Stimulated activated CD8-positive, alpha-beta memory T cell treated with anti-CD3 and anti-CD28 coated beads, Interleukin-15, amount 100 ng/mL, for 24 hours (primary cell): ENCODE measurements around the gene FCHSD2.
A peak's percentile ranks its signal among the peaks of the same experiment; 100 is the strongest.
"Not testable (repeated sequence)": the region's sequence is repeated elsewhere in the genome, so short reads cannot be mapped to it uniquely, and the experiment has no call there.

ENCODE experiments used
- DNase-seq: peaks from one replicate; pipeline ENCODE4 v3.0.0-alpha.2; 2020; ENCODE audit warnings: low read depth

The FCHSD2 gene

GRCh38 chr11:73151416-73151815 is 9.3 kb upstream of the FCHSD2 start:
- no peak for DNase-seq

GRCh38 chr11:73149105-73149504 is 7.0 kb upstream of the FCHSD2 start:
- DNase-seq = no peak

- DNase-seq = no peak
Observed at GRCh38 chr11:73147771-73148681, 5.9 kb upstream of the FCHSD2 start.

- no peak for DNase-seq
Observed at GRCh38 chr11:73145986-73146575, 4.0 kb upstream of the FCHSD2 start.

- DNase-seq = no peak
Observed at GRCh38 chr11:73143126-73143838, 1.2 kb upstream of the FCHSD2 start.

- DNase-seq = peak; percentile 40
Observed at GRCh38 chr11:73141309-73142127, 600 bp downstream of the FCHSD2 start.

GRCh38 chr11:73141031-73141308 is 1.1 kb downstream of the FCHSD2 start:
- DNase-seq = no peak

- DNase-seq = no peak
Observed at GRCh38 chr11:73140213-73141030, 1.7 kb downstream of the FCHSD2 start.

GRCh38 chr11:73139476-73140198 is 2.5 kb downstream of the FCHSD2 start:
- DNase-seq = no peak

GRCh38 chr11:73137944-73138274 is 4.2 kb downstream of the FCHSD2 start:
- no peak for DNase-seq

- no peak for DNase-seq
Observed at GRCh38 chr11:73137262-73137943, 4.7 kb downstream of the FCHSD2 start.

- DNase-seq = not testable (repeated sequence)
Observed at GRCh38 chr11:73136722-73137121, 5.4 kb downstream of the FCHSD2 start.

GRCh38 chr11:73135346-73136284 is 6.5 kb downstream of the FCHSD2 start:
- no peak for DNase-seq

- DNase-seq = not testable (repeated sequence)
Observed at GRCh38 chr11:73132349-73132748, 9.8 kb downstream of the FCHSD2 start.

GRCh38 chr11:73130181-73130580 is 11.9 kb downstream of the FCHSD2 start:
- no peak for DNase-seq

- DNase-seq = no peak
Observed at GRCh38 chr11:73129198-73129597, 12.9 kb downstream of the FCHSD2 start.

GRCh38 chr11:73126804-73127480 is 15.2 kb downstream of the FCHSD2 start:
- DNase-seq = no peak

- DNase-seq = no peak
Observed at GRCh38 chr11:73124800-73125199, 17.3 kb downstream of the FCHSD2 start.
